Activated CD4-positive, CD25-positive, alpha-beta regulatory T cell treated with anti-CD3 and anti-CD28 coated beads, Interleukin-2, amount 50 U/mL, for 72 hours (primary cell): ENCODE measurements around the gene PTPN3.

Experiments
- DNase-seq: peaks from one replicate; pipeline ENCODE4 v3.0.0; 2021

Gene PTPN3

GRCh38 chr9:109474944-109475343, 23.2 kb downstream of the PTPN3 start:
- no peak for DNase-seq

GRCh38 chr9:109474170-109474569, 23.9 kb downstream of the PTPN3 start:
- DNase-seq: no peak

- DNase-seq: no peak
These were observed 24.8 kb downstream of the PTPN3 start for GRCh38 chr9:109473329-109473728.

GRCh38 chr9:109471475-109472393, 26.4 kb downstream of the PTPN3 start:
- no peak for DNase-seq

GRCh38 chr9:109469646-109470358, 28.3 kb downstream of the PTPN3 start:
- DNase-seq: peak; percentile 58

- DNase-seq: no peak
These were observed 29.2 kb downstream of the PTPN3 start for GRCh38 chr9:109468927-109469326.

- no peak for DNase-seq
These were observed 30.2 kb downstream of the PTPN3 start for GRCh38 chr9:109467936-109468335.

- no peak for DNase-seq
These were observed 31.2 kb downstream of the PTPN3 start for GRCh38 chr9:109466623-109467590.

GRCh38 chr9:109463924-109464625, 34.0 kb downstream of the PTPN3 start:
- DNase-seq: no peak

GRCh38 chr9:109460576-109460975, 37.5 kb downstream of the PTPN3 start:
- no peak for DNase-seq

- no peak for DNase-seq
These were observed 38.7 kb downstream of the PTPN3 start for GRCh38 chr9:109459423-109459822.

GRCh38 chr9:109458453-109459211, 39.5 kb downstream of the PTPN3 start:
- DNase-seq: no peak

GRCh38 chr9:109456811-109457210, 41.3 kb downstream of the PTPN3 start:
- no peak for DNase-seq

- DNase-seq: no peak
These were observed 42.2 kb downstream of the PTPN3 start for GRCh38 chr9:109455861-109456260.

GRCh38 chr9:109455391-109455790, 42.7 kb downstream of the PTPN3 start:
- DNase-seq: no peak

- no peak for DNase-seq
These were observed 43.4 kb downstream of the PTPN3 start for GRCh38 chr9:109454601-109455155.

- DNase-seq: no peak
These were observed 44.1 kb downstream of the PTPN3 start for GRCh38 chr9:109454041-109454440.

- DNase-seq: no peak
These were observed 44.8 kb downstream of the PTPN3 start for GRCh38 chr9:109453210-109453842.

GRCh38 chr9:109452761-109453160, 45.3 kb downstream of the PTPN3 start:
- no peak for DNase-seq

GRCh38 chr9:109451311-109452025, 46.6 kb downstream of the PTPN3 start:
- DNase-seq: no peak
